GM12878 (cell line): ENCODE data around the gene AFAP1L2. TPM values are rescaled to one million over a fixed set of nuclear protein-coding genes. Genes with fewer than 3 reads are reported as not detected.

Experiments used
- ATAC-seq: fragments of 200-7000 bp; cut with Tn5 transposase; 3 replicates; pipeline ENCODE4 v1.9.1; 2020; ENCODE audit warnings: mild to moderate bottlenecking, moderate library complexity
- BruUV-seq: library from RNA; stranded (reverse); fragments of 400-500 nt; replicated peaks from 2 replicates; lab custom pipeline; 2021; lab: Mats Ljungman, UMichigan
- CTCF ChIA-PET: fragments of 300-600 bp; sonication (Branson Sonifier 250); formaldehyde crosslinking; extraction: SDS; loops from one replicate; lab custom pipeline; 2021; ENCODE audit warnings: inconsistent platforms; lab: Yijun Ruan, JAX
- POLR2A ChIA-PET: fragments of 350-600 bp; formaldehyde crosslinking; extraction: SDS; loops from one replicate; lab custom pipeline; 2021; ENCODE audit warnings: inconsistent platforms; lab: Charles Lee
- RAD21 ChIA-PET: fragments of 300-600 bp; sonication (Branson Sonifier 250); formaldehyde crosslinking; loops from one replicate; lab custom pipeline; 2023; ENCODE audit warnings: antibody characterized with exemption; ENCODE audit not compliant: unreplicated experiment; lab: Charles Lee
- SMC1A ChIA-PET: fragments of 300-600 bp; sonication (Branson Sonifier 250); formaldehyde crosslinking; loops from one replicate; lab custom pipeline; 2023; ENCODE audit not compliant: unreplicated experiment, uncharacterized antibody; lab: Charles Lee
- DNase-seq: peaks from one replicate; pipeline ENCODE4 v3.0.0-alpha.2; 2011; ENCODE audit warnings: low read depth, low spot score
- FAIRE-seq: peaks from 3 replicates; lab custom pipeline; 2011; peaks lifted over from hg19 to GRCh38; lab: Jason Lieb, UNC
- H2AFZ ChIP-seq: 2 replicates; pipeline ENCODE4 v1.6.0; 2011; ENCODE audit warnings: low read depth, low read length, control low read depth; ENCODE audit not compliant: control insufficient read depth
- H3K27ac ChIP-seq: 2 replicates; pipeline ENCODE4 v1.5.1; 2011; ENCODE audit warnings: control low read depth; ENCODE audit not compliant: control insufficient read depth, insufficient read depth
- H3K27me3 ChIP-seq, 2 experiments: replicated peaks in 1 of 2; 2 replicates each; pipeline versions ENCODE4 v1.6.0 to v1.6.1; 2011; ENCODE audit warnings: low read length in 1 of 2; ENCODE audit not compliant: control insufficient read depth in 2 of 2, insufficient read depth in 2 of 2
- H3K36me3 ChIP-seq, 2 experiments: 2 replicates each; pipeline ENCODE4 v1.5.1; 2011; ENCODE audit warnings: low read length in 1 of 2; ENCODE audit not compliant: control insufficient read depth in 2 of 2, insufficient read depth in 2 of 2
- H3K4me1 ChIP-seq: 2 replicates; pipeline ENCODE4 v1.6.1; 2011; ENCODE audit warnings: mild to moderate bottlenecking, low read length, moderate library complexity, mixed read lengths; ENCODE audit not compliant: control insufficient read depth, insufficient read depth
- H3K4me2 ChIP-seq: 2 replicates; pipeline ENCODE4 v1.6.0; 2011; ENCODE audit warnings: control low read depth; ENCODE audit not compliant: control insufficient read depth, insufficient read depth
- H3K4me3 ChIP-seq: fragments of 200-600 bp; sonication (generic); 2 replicates; pipeline ENCODE4 v1.5.1; 2016
- H3K79me2 ChIP-seq: 2 replicates; pipeline ENCODE4 v1.6.0; 2011; ENCODE audit warnings: low read length; ENCODE audit not compliant: control insufficient read depth, insufficient read depth
- H3K9ac ChIP-seq: 2 replicates; pipeline ENCODE4 v1.8.0; 2011; ENCODE audit warnings: low read length, control low read depth, mixed read lengths; ENCODE audit not compliant: control insufficient read depth, insufficient read depth
- H3K9me3 ChIP-seq: replicated peaks from 3 replicates; pipeline ENCODE4 v1.5.1; 2011; ENCODE audit warnings: mild to moderate bottlenecking, low read length; ENCODE audit not compliant: control insufficient read depth, insufficient read depth
- H4K20me1 ChIP-seq: 2 replicates; pipeline ENCODE4 v1.6.0; 2011; ENCODE audit not compliant: control insufficient read depth, insufficient read depth
- BMI1 ChIP-seq: fragments of 450-650 bp; IDR thresholded peaks from 2 replicates; pipeline ENCODE4 v1.6.1; 2016; ENCODE audit warnings: mild to moderate bottlenecking, moderate library complexity, borderline replicate concordance
- HCFC1 ChIP-seq: fragments of 150-350 bp; IDR thresholded peaks from 2 replicates; pipeline ENCODE4 v1.6.1; 2014; ENCODE audit warnings: low read length
- NFXL1 ChIP-seq: fragments of 450-650 bp; IDR thresholded peaks from 2 replicates; pipeline ENCODE4 v1.6.1; 2017; ENCODE audit warnings: antibody characterized with exemption, mild to moderate bottlenecking, borderline replicate concordance
- RB1 ChIP-seq: fragments of 450-650 bp; formaldehyde crosslinking; IDR thresholded peaks from 2 replicates; pipeline ENCODE4 v1.6.1; 2017; ENCODE audit warnings: mild to moderate bottlenecking, borderline replicate concordance
- RELA ChIP-seq: fragments of 450-650 bp; IDR thresholded peaks from 2 replicates; pipeline ENCODE4 v1.8.0; 2014; ENCODE audit warnings: borderline replicate concordance; ENCODE audit not compliant: partially characterized antibody
- RUNX3 ChIP-seq: IDR thresholded peaks from 2 replicates; pipeline ENCODE4 v1.6.1; 2012; ENCODE audit warnings: low read length, inconsistent platforms
- SUZ12 ChIP-seq: fragments of 200-600 bp; sonication (generic); IDR thresholded peaks from one replicate; pipeline ENCODE4 v1.6.1; 2018; ENCODE audit warnings: antibody characterized with exemption, mild to moderate bottlenecking; ENCODE audit not compliant: unreplicated experiment
- TCF7 ChIP-seq: IDR thresholded peaks from 2 replicates; pipeline ENCODE4 v1.6.1; 2014; ENCODE audit warnings: antibody characterized with exemption, borderline replicate concordance
- ZNF217 ChIP-seq: fragments of 450-650 bp; IDR thresholded peaks from 2 replicates; pipeline ENCODE4 v1.6.1; 2017; ENCODE audit warnings: antibody characterized with exemption, mild to moderate bottlenecking
- ZSCAN29 ChIP-seq: fragments of 450-650 bp; IDR thresholded peaks from 2 replicates; pipeline ENCODE4 v1.6.1; 2017; ENCODE audit warnings: mild to moderate bottlenecking, moderate library complexity
- WGBS: methylation state at CpG from one replicate; pipeline ENCODE4 v1.1.6; 2016; ENCODE audit warnings: low lambda C conversion rate; ENCODE audit not compliant: insufficient replicate concordance, insufficient coverage; ENCODE audit errors: missing lambda C conversion rate; 5-methylcytosine and 5-hydroxymethylcytosine counted together
- in situ Hi-C: fragments of 300-500 bp; cut with MboI; formaldehyde crosslinking; loops from 9 replicates; pipeline ENCODE4 v1.14.3; 2018; ENCODE audit warnings: mixed read lengths
- intact Hi-C: fragments of 100-400 bp; cut with micrococcal nuclease; formaldehyde crosslinking; loops from one replicate; pipeline ENCODE4 v1.14.2; 2022; ENCODE audit not compliant: unreplicated experiment
- polyA plus RNA-seq, 11 experiments: library from polyadenylated mRNA; depleted of rRNA in 4 of 11; unstranded in 6 of 11; stranded (reverse) in 5 of 11; fragments of >200 nt; fragmentation: Nextera tagmentation in 4 of 11; fragmentation: Illumina TruSeq in 1 of 11; extraction: Ambion mirVana in 4 of 11; extraction: Trizol in 1 of 11; gene quantifications; 1 replicate in 1 of 11; 2 replicates in 10 of 11; pipeline versions ENCODE4 v1.2.1 to v1.2.3, GENCODE V29; 2011 to 2016; ENCODE audit warnings: inconsistent platforms in 2 of 11, missing spikeins in 2 of 11, low read depth in 1 of 11
- total RNA-seq, 4 experiments: library from RNA; depleted of rRNA in 3 of 4; stranded (reverse); fragments of >200 nt in 3 of 4; fragmentation: Illumina TruSeq in 1 of 4; extraction: Trizol in 1 of 4; gene quantifications; 2 replicates each; pipeline versions ENCODE4 v1.2.1 to v1.2.3, GENCODE V29; 2013 to 2021
- TF ChIP-seq, protein P1 (sequence below): fragments of 150-350 bp; IDR thresholded peaks from 2 replicates; pipeline ENCODE4 v1.6.1; 2016; ENCODE audit warnings: low read depth, low read length
- TF ChIP-seq, protein P2 (sequence below): IDR thresholded peaks from 2 replicates; pipeline ENCODE4 v1.6.1; 2012; ENCODE audit warnings: low read depth, low read length, improper control_type of control experiment
- TF ChIP-seq, protein P3 (sequence below): IDR thresholded peaks from 2 replicates; pipeline ENCODE4 v1.6.1; 2011; ENCODE audit warnings: mild to moderate bottlenecking, low read depth, low read length, moderate library complexity; ENCODE audit not compliant: insufficient replicate concordance
- TF ChIP-seq, protein P4 (sequence below): fragments of 450-650 bp; IDR thresholded peaks from 2 replicates; pipeline ENCODE4 v1.6.1; 2017; ENCODE audit warnings: mild to moderate bottlenecking, moderate library complexity

AFAP1L2 gene
- total and polyA plus RNA-seq, 10 of the 15 experiments (the other 5 are each of a cell fraction or from before 2014, with no cell fraction given), result 0.03 to 4.0 (median 0.34) TPM

DNA sequence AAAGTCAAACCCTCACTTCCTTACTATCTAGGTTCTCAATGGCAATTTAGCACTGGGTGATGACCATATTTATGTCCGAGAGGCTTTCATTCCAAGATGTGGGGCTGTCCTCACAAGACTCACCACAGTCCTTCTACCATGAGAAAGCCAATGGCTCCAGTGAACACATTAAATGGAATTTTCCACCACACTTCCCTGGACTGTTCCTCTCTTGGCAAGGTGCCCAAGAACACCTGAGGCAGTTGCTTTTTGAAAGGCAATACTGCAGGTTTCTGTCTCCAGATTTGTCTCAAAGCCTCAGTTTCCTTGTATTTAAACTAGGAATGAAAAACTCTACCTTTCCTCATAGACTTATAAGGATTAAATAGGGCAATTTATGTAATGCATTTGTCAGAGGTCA, 24.2 kb downstream of the AFAP1L2 start:
- no peak overlapping the region for H2AFZ ChIP-seq
- no peaks in the 10 kb centered on the region for H3K79me2 ChIP-seq
- no peaks in the 10 kb centered on the region for H3K27me3 ChIP-seq
- RAD21 ChIA-PET, result no interaction called here
- BruUV-seq, result no TSS peak
- ATAC-seq (no peak), DNase-seq (no peak), FAIRE-seq (no peak)
- no peaks in the 10 kb centered on the region for H3K36me3 ChIP-seq
- intact Hi-C loops (no loop called here), in situ Hi-C loops (no loop called here)
- no peak overlapping the region for H3K4me2 ChIP-seq
- no peaks in the 10 kb centered on the region for H3K4me1 ChIP-seq
- no peak overlapping the region for H3K27ac ChIP-seq
- H3K9ac ChIP-seq, result no peak overlapping the region
- SMC1A ChIA-PET, result no interaction called here
- CTCF ChIA-PET, result no interaction called here
- H3K9me3 ChIP-seq, result no peaks in the 10 kb centered on the region
- POLR2A ChIA-PET, result no interaction called here
- no peak overlapping the region for H3K4me3 ChIP-seq
- no peaks in the 10 kb centered on the region for H4K20me1 ChIP-seq
- 44% methylated on average over 1 of the region's 1 CpG for WGBS
- no peak for TF ChIP-seq RUNX3
- no peak for TF ChIP-seq TCF7
- TF ChIP-seq, protein P1, sequence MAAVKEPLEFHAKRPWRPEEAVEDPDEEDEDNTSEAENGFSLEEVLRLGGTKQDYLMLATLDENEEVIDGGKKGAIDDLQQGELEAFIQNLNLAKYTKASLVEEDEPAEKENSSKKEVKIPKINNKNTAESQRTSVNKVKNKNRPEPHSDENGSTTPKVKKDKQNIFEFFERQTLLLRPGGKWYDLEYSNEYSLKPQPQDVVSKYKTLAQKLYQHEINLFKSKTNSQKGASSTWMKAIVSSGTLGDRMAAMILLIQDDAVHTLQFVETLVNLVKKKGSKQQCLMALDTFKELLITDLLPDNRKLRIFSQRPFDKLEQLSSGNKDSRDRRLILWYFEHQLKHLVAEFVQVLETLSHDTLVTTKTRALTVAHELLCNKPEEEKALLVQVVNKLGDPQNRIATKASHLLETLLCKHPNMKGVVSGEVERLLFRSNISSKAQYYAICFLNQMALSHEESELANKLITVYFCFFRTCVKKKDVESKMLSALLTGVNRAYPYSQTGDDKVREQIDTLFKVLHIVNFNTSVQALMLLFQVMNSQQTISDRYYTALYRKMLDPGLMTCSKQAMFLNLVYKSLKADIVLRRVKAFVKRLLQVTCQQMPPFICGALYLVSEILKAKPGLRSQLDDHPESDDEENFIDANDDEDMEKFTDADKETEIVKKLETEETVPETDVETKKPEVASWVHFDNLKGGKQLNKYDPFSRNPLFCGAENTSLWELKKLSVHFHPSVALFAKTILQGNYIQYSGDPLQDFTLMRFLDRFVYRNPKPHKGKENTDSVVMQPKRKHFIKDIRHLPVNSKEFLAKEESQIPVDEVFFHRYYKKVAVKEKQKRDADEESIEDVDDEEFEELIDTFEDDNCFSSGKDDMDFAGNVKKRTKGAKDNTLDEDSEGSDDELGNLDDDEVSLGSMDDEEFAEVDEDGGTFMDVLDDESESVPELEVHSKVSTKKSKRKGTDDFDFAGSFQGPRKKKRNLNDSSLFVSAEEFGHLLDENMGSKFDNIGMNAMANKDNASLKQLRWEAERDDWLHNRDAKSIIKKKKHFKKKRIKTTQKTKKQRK, result no peak
- TF ChIP-seq, protein P2, sequence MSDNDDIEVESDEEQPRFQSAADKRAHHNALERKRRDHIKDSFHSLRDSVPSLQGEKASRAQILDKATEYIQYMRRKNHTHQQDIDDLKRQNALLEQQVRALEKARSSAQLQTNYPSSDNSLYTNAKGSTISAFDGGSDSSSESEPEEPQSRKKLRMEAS, result no peak
- no peak for TF ChIP-seq HCFC1
- no peak for TF ChIP-seq ZSCAN29
- TF ChIP-seq BMI1, result no peak
- TF ChIP-seq RB1, result no peak
- no peak for TF ChIP-seq RELA
- TF ChIP-seq NFXL1, result no peak
- TF ChIP-seq ZNF217, result no peak
- no peak for TF ChIP-seq SUZ12
- TF ChIP-seq, protein P3, sequence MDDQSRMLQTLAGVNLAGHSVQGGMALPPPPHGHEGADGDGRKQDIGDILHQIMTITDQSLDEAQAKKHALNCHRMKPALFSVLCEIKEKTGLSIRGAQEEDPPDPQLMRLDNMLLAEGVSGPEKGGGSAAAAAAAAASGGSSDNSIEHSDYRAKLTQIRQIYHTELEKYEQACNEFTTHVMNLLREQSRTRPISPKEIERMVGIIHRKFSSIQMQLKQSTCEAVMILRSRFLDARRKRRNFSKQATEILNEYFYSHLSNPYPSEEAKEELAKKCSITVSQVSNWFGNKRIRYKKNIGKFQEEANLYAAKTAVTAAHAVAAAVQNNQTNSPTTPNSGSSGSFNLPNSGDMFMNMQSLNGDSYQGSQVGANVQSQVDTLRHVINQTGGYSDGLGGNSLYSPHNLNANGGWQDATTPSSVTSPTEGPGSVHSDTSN, result no peak
- TF ChIP-seq, protein P4, sequence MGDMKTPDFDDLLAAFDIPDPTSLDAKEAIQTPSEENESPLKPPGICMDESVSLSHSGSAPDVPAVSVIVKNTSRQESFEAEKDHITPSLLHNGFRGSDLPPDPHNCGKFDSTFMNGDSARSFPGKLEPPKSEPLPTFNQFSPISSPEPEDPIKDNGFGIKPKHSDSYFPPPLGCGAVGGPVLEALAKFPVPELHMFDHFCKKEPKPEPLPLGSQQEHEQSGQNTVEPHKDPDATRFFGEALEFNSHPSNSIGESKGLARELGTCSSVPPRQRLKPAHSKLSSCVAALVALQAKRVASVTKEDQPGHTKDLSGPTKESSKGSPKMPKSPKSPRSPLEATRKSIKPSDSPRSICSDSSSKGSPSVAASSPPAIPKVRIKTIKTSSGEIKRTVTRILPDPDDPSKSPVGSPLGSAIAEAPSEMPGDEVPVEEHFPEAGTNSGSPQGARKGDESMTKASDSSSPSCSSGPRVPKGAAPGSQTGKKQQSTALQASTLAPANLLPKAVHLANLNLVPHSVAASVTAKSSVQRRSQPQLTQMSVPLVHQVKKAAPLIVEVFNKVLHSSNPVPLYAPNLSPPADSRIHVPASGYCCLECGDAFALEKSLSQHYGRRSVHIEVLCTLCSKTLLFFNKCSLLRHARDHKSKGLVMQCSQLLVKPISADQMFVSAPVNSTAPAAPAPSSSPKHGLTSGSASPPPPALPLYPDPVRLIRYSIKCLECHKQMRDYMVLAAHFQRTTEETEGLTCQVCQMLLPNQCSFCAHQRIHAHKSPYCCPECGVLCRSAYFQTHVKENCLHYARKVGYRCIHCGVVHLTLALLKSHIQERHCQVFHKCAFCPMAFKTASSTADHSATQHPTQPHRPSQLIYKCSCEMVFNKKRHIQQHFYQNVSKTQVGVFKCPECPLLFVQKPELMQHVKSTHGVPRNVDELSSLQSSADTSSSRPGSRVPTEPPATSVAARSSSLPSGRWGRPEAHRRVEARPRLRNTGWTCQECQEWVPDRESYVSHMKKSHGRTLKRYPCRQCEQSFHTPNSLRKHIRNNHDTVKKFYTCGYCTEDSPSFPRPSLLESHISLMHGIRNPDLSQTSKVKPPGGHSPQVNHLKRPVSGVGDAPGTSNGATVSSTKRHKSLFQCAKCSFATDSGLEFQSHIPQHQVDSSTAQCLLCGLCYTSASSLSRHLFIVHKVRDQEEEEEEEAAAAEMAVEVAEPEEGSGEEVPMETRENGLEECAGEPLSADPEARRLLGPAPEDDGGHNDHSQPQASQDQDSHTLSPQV, result no peak
